Renal pelvis (tissue), 4 donors: ENCODE results near the gene B4GALT1. TPM values are rescaled to one million over a fixed set of nuclear protein-coding genes. Genes with fewer than 3 reads are reported as not detected.

ENCODE experiments used
- DNase-seq: peaks from one replicate; pipeline ENCODE4 v3.0.0-alpha.2; 2013
- polyA plus RNA-seq, 3 donors: library from polyadenylated mRNA; unstranded; fragments of 120-200 nt; gene quantifications; one replicate each; pipeline ENCODE4 v1.2.1, GENCODE V29; 2013; ENCODE audit not compliant: insufficient read length in 3 of 3

Gene B4GALT1
- polyA plus RNA-seq, 3 donors = 105 to 127 (median 125) TPM

DNA sequence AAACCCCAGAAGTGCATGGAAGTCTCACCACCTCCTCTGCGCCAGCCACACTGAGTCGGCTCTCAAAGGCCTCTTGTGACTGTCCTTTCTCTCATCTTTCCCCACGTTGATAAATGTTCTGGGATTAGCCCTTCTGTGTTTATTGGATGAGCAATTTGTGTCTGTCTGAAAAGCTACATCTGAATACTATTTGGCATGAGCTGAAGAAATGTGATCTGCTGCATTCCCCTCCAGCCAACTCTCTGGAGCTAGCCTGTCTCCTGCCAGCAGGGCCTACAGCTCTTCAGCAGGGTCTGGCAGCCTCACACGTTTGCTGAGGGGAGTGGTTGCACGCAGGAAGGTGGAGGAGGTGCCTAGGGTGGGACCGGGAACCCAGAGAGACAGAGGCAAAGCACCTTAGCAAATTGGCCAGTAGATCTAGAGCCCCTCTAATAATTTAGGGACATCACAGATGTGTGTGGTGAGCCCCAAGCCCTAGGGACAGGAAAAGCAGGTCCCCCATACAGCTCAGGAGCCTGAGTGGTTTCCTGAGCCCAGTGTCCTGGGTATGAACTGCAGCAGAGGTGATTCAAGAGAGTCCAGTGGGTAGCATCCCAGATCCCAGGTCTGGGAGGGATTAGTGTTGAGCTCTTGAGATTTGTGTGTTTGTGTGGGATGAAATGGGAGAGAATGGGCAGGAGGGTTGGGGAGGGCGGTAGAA, 20.5 kb upstream of the B4GALT1 start:
- DNase-seq = no peak

DNA sequence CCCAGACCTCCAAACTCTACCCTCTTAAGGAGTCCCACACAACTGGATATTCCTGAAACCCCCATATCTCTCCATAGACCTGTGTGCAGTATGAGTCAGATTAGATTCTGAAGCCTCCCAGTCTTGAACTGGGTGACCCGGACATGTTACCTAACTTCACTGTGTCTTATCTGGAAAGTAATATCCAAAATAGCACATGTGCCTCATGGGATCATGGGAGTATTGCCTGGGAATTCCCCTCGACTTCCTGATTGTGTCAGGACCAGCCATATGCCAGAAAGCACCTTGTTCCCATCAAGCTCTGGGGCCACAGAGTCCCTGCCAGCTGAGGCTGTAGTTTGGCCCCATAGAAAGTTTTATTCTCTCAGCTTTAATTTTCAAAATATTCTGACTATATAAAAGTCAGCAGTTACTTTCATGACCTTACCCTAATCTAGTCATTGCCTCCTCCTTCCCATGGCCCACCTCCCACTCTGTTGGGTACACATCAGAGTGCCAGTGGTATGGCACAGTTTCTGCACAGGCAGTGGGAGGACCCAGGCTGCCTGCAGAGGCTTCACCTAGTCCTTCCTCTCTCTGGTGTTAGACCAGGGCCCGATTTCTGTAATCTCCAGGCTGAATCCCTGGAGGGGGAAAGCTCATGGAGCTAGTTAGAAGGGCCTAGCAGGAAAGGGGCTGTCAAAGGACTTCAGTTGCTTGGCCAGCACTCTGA, 19.5 kb upstream of the B4GALT1 start:
- no peak for DNase-seq

DNA sequence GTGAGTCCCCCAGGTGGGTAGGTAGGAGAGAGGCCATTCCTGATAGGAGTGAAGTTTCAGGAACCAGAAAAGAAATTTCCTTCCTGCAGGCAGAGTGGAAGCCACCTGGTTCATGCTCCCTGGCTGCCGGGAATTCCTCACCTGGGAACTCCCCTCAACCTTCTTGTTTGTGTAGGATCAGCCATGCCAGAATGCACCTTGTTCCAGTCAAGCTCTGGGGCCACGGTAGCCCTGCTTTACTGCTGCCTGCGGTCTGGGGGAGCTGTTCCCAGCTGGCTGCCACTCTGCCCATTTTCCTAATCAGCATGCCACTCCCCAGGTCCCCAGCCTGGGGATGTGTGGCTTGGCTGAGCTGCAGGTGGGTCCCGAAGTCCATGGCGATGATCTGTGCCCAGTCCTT, 18.7 kb upstream of the B4GALT1 start:
- DNase-seq = no peak

DNA sequence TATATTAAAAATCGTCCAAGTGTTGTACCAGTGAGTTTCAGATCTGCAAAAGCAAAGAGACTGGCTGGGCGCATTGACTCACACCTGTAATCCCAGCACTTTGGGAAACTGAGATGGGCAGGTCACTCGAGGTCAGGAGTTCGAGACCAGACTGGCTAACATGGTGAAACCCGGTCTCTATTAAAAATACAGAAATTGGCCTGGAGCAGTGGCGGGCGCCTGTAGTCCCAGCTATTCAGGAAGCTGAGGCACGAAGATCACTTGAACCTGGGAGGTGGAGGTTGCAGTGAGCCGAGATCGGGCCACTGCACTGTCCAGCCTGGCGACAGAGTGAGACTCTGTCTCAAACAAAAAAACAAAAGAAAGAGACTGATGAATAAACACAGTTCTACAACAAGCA, 18.3 kb upstream of the B4GALT1 start:
- no peak for DNase-seq

DNA sequence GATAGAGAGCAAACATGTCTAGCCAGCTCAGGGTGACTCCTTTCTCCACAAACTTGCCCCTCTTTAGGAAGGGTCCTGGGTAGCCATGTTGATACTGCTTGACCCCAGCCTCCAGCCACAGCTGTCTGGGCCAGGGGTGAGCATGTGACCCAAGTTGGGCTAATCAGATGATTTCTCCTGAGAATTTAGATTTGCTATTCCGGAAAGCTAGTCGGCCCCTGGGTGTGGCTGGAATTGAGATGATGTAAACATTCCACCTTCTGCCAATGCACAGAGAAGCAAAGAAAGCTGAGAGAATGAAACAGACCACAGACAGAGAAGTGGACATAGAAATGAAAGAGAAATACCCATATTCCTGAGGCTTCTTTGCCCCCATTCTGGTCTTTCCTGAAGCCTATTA, 17.8 kb upstream of the B4GALT1 start:
- no peak for DNase-seq

DNA sequence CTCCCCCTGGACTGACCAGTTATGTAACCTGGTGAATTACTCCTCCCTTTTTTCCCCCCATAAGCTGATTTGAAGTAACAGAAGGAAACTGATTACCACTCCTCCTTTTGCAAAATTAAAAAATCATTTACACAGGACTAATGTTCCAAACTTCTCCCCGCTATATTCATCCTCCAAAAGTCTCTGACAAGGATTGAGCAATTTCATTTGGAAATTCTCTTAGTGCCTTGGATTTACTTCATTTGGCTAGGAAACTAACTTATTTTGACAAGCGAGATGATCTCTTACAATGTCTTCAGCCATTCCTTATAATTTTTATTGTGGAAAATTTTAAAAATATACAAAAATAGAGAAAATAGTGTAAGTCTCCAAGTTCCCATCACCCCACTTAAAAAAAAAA, 15.4 kb upstream of the B4GALT1 start:
- no peak for DNase-seq

DNA sequence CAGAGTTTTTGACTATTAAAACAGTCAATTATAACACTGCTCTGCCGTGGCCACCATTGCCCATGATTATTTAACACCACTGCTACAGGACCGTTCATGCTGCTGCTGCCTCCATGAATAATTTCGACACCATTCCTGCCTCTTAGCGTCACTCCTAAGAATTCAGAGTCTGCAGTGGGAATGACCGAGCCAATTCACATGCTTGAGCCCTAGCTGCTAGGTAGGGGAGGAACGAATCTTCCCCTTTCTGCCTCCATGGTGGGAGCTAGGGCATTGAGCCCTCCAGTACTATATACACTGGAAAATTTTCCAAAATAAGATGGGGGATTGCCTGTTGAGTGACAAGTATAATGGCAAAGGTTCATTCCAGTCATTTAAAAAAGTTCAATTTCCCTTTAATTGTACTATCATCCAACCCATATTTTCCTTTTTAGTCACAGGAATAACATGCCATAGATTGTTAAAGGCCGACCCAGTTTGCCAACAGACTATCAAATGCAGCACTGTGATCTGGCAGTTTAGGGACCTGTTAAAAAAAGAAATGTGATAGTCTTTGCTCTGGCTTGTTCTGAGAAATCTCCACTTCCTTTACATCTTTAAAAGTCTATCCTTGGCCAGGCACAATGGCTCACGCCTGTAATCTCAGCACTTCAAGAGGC, 13.5 kb upstream of the B4GALT1 start:
- no peak for DNase-seq

DNA sequence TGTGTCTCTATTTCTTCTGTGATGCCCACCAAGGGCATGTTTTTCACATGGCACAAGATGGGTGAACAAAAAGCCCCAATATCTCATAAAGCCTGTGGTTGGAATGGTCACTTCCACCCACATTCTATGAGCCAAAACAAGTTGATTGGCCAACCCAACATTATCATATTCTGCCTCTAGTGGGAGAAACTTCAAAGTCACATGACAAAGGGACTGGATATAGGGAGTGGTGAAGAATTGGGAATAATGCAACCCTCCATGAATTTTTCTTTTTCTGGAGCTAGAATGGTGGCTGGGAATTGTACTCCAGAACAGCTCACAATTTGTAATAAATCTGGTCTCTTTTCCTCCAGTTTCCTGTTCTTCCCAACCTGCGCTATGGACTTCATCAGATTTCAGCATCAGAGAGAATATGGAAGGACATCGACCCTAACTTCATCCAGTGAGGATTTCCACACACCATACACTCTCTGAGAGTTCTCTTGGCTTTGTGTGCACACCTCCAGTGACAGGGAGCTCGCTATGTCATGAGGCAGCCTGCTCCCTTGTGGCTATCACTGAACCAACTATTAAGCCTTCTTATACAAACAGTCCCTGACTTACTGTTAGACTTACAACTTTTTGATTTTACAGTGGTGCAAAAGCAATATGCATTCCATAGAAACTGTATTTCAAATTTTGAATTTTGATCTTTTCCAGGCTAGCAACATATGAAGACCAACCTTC, 12.0 kb upstream of the B4GALT1 start:
- no peak for DNase-seq

DNA sequence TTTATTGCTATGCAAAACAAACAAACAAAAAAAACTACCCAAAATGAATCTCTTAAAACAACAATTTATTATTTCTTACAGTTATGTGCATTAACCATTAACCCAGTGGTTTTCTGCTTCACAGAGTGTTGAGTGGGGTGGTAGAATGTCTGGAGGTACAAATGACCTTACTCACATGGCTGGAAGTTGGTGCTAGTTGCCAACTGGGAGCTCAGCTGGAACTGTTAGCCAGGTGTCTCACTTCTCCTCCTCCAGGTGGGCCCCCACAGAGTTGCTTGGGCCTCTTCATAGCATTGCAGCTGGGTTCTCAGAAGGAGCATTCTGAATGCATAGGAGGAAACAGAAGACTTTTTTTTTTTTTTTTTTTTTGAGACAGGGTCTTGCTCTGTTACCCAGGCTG, 10.5 kb upstream of the B4GALT1 start:
- peak; percentile 52 for DNase-seq

DNA sequence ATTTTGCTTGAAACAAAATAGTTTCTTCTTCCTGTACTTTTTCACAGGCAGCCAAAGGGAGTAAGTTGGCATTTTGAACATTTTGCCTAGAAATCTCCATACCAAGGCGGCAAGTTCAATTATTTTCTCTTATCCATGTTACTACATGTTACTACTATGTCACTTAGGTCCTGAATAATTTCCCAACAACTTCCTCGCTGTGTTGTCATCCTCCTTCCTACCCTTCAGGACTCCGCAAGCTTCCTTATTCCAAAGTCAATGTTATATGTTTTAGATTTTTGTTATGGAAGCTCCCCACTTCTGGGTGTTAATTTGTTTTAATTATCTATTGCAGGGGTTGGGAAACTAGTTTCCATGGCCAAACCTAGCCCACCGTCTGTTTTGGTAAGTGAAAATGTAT, 9.9 kb upstream of the B4GALT1 start:
- no peak for DNase-seq

DNA sequence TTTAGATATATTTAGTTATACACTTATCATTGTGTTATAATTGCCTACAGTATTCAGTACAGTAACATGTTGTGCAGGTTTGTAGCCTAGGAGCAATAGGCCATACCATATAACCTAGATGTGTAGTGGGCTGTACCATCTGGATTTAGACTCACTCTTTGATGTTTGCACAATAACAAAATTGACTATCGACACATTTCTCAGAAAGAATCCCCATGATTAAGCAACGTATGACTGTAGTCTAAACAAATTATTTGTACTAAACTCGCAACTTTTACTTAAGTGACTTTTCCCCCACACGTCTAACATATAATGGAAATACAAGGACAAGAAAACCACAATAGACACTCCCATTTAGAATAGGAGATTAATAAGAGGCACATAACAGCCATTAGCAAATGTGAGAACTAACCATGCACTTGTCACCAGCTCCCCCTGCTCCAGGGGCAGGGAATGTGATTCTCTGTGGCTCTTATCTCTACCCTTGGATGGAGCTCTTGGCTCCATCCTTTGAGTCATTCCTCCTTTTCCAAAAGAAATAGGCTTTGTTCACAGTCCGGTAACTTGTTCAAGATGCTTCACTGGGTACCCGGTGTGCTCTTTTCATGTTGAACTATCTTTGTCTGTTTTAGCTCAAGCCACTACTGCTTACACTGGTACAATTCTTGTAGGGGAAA, 8.7 kb upstream of the B4GALT1 start:
- DNase-seq = no peak

DNA sequence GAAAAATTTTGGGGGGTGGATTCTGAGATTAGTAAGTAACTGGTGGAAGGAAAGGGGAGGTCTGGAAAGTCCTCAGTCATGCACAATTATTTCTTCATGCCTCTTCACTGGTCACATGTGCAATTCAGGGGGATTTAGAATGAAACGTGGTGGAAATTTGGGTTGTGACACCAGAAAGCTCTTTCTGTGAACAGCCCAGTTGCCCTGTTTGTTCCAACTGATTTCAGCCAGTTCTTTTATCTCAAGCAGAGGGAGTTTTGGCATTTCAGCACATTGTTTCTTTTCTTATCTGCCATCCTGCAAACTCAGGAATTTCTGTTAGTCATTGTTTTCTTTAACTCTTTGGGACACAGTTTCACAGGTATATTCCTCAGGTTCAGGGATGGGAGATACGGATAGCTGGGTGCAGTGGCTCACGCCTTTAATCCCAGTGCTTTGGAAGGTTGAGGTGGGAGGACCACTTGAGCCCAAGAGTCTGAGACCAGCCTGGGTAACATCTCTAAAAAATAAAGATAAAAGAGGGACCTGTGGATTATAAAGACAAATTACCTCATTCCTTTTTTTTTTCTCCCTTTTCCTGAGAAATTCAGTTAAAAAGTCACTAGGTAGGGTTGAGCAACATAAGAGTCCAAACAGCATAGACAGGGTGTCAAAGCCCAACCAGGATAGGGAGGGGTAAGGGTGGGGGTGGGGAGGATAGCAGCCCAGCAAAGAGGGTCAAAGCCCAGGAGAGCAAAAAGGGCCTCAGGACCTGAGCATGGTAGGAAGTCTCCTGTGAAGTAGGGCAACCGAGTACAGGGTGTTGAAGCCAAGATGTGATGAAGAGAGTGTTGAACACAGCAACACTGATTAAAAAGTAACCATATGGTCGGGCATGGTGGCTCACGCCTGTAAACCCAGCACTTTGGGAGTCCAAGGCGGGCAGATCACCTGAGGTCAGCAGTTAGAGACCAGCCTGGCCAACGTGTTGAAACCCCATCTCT, 5.4 kb upstream of the B4GALT1 start:
- DNase-seq = no peak

DNA sequence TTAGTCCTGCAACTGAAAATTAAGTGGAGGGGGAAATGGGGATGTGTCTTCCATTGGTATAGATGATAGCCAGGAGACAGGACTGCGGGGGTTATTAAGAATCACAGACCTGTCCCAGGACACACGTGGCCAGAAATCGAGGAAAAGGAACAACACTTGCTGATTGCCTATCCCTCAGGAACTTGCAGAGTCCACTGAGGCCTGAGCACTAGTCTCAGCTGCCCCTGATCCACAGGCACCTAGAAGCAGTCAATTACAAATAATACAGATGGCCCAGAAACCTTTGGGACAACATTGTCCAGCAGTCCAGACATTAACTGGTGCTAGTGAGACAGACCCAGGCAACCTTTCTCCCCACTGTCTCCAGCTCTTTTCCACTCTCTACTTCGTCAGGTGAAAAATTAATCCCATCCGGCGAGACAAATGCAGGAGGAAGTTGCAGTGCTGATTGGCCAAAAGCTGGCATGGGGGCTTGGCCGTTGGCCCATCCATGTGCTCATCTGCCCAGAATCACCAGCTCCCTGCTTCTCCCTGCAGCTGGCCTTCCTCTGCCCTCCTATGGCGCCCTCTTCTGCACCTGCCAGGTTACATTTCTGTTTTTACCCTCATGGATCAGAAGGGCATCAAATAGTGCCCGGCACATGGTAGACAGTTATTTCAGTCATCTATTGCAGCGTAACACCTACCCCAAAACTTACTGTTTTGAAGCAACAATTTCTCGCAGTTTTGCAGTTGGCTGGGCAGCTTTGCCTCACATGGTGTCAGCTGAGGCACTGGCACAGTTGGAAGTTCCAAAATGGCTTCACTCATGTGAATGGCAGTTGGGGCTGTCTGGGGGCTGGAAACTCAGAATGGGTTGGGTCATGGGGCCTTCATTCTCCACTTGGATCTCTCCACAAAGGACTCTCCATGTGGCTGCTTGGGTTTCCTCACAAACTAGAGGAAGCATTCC, 3.6 kb upstream of the B4GALT1 start:
- no peak for DNase-seq

DNA sequence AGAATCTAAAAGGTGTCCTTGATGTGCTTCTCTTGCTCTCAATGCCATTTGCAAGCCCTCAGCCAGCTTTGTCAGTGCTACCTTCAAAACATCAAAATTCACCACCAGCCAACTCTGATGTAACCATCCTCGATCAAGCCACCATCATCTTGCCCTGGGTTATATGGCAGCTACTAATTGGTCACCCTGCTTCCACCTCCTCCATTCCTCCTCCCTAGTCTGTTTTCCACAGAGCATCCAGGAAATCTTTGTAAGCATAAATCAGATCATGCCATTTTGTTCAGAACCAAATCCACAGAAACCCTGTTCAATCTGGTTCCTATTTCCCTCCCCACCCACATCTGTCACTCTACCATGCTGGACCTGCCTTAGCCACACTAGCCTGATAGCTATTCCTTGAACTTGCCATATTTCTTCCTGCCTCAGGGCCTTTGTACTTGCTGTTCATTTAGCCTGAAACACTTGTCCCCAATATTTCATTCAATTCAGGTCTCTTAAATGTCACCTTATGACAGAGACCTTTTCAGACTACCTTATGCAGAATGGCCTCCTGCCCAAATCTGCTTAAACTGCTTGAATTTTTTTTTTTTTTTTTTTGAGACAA, 1.9 kb upstream of the B4GALT1 start:
- DNase-seq = no peak

DNA sequence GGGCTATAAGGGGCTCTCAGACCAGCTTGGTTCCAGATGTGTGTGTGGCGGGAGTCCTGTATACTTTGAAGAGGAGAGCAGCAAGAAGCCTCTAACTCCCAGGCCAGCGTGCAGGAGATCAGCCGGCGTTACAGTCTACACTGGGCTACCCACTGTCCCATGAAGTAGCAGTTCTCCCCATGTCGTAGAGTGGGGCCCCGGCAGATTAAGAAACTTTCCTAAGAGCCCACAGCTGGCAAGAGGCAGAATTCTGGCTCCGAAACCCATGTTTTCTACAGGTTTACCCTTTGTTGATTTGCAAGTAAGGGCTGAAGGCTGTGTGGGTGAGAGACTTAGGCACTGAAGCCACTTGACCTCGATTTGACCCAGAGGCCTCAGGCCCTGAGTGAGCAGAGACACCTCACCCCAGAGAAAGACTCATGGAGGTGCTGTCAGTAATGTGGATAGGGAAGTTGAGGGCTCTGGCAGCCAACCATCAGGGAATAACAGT, 881 bp upstream of the B4GALT1 start:
- DNase-seq = no peak

DNA sequence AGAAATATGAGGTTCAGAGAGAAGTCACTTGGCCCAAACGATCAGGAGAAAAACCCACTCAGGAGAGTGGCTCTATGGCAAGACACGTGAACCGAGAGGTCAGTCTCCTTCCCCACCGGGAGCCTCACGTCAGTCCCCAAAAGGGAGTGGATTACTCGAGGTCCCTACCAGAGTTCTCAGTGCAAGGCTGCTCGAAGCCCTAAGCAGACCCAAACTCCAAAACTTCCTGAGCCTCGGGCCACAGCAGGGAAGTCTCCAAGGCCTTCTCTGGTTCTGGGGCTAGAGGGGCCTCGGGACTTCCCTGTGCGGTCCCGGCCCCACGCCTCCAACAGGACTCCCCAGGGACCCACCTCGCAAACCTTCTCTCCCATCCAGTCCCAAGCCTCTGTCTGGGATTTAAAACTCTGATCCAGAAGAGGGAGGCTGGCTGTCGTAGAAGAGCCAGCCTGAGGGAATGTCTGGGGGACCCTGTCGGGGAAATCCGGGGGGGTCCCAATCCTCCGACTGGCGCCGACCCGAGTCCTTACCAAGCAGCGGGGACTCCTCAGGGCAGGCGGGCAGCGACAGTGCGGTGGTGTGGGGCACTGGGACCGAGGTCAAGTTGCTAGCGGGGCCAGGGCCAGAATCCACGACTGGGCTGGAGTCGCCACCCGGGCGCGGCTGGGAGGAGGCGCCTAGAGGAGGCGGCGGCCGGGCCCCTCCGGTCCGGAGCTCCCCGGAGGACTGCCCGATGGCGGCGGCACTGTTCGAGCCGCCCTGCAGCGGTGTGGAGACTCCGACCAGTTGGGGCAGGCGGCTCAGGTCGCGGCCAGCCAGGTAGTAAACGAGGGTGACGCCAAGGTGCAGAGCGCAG, 679 bp downstream of the B4GALT1 start:
- DNase-seq = no peak

DNA sequence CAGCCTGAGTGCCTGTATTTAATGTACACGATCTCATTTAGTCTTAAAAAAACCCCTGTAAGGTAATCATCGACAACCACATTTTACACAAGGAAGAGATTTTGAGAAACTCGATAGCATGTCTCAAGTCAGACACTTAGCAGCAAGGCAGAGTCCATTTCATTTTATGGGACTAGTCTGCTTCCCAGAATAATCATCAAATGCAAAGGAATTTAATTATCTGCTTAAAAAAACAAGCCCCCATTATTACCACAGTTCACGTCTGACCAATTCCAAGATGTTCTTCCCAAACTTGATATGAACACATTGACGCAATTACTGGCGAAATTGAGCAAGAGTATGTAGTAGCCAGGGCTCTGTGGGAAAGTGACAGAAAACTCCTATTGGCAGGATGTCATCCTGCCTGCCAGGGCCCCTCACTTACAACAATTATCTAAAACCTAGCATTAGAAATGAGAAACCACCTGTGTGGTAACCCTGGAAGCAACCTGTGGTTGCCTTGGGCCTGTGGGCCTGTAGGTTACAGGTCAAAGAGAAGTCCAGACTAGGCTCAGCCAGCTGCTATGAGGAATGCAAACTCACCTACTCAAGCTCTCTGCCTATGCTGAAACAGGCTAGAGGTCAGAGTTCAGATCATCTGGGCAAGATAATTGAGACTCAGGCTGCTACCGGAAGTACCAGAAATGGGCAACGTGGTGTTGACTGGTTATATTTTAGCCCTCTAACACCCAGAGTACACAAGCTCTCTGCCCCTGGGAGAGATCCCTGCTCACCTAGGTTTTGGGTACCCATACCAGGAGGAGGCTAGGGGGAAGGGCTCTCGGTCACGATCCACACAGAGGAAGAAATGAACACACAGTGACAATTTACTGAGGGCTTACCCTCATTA, 1.6 kb downstream of the B4GALT1 start:
- no peak for DNase-seq
